ENCODE data around the gene SAMD13.
A peak's percentile ranks its signal among the peaks of the same experiment; 100 is the strongest.

Gene SAMD13

DNA sequence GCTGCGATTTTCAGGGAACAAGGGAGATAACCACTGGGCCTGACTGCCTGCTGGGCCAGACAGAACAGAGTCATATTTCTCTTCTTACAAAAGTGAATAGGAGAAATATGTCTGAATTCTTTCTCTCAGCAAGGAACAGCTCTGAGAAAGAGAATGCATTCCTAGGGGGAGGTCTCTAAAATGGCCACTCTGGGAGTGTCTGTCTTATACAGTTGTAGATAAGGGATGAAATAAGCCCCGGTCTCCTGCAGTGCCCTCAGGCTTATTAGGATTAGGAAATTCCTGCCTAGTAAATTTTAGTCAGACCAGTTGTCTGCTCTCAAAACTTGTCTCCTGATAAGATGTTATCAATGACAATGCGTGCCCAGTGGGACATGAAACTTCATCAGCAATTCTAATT is 14.1 kb upstream of the SAMD13 start:
- DNase-seq: peak; percentile 8

DNA sequence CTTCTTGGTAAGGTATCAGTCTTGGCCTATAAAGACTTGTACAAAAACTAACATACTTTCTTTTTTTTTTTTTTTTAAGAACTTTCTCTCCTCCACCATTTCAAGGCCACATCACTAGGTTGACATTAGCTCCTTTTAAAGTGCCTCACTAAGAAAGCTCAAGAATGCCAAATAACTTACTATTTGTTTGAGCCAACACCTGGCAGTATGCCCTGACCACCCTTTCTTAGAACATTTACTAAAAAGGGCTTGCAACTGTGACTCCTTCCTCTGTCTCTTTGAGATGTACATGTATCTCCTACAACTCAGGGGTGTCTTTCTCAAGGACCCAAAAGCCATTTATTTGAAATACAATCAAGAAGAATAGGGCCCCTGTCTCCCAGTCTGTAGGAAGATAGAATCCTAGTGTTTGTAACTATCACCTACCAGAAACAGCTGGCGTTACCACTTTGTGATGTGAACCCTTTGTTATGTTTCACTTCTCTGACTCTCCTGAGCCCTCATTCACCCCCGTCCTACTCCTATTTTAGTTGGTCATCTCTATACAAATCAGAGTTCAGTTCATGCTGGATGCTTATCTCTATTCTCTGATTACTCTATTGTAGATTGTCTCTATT is 12.2 kb upstream of the SAMD13 start:
- DNase-seq: no peak

DNA sequence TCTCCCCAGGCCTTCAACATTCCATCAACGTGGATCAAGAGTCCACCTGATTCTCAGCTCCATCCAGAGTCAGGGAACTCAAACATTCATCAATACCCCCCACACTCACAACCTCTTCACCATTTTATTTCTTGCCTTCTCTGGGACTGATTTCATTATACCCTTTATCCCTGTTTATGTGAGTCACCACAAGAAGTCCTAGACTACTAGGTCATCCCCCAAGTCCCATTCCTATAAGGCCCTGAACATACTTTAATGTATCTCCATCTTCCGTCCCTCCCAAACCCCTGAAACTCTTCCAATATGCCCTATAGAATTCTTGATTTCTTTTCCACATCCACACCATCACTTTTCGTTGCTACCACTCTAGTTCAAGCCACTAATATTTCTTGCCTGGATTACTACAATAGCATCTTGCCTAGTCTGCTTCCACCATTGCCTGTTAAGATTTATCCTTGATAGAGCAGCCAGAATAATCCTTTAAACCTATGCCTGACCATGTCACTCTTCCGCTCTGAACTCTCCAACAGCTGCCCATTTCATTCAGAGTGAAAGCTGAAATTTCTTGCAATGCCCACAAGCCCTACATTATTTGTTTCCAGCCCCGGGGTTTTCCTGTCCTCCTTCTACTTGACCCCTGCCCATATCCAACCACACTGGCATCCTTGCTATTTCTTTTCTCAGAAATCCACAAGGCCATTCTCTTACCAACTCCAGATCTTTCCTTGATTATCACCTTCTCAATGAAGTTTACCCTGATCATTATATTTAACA is 9.4 kb upstream of the SAMD13 start:
- DNase-seq: no peak

DNA sequence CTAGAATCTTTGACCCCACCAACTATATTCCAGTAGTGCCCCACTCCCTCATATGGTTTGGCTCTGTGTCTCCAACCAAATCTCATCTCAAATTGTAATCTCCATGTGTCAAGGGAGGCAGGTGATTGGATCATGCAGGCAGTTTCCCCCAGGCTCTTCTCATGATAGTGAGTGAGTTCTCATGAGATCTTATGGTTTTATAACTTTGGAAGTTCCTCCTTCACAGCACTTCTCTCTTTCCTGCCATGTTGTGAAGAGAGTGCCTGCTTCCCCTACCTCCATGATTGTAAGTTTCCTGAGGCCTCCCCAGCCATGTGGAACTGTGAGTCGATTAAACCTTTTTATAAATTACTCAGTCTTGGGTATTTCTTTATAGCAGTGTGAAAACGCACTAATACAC is 7.7 kb upstream of the SAMD13 start:
- DNase-seq: no peak

DNA sequence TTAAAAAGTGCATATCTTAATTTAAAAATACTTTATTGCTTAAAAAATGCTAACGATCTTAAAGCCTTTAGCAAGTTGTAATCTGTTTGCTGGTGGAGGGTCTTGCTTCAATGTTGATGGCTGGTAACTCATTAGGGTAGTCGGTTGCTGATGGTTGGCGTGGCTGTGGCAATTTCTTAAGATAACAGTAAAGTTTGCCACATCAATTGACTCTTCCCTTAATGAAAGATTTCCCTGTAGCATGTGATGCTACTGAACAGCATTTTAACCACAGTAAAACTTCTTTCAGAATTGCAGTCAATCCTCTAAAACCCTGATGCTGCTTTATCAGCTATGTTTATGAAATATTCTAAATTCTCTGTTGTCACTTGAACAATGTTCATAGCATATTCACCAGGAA is 6.8 kb upstream of the SAMD13 start:
- no peak for DNase-seq

DNA sequence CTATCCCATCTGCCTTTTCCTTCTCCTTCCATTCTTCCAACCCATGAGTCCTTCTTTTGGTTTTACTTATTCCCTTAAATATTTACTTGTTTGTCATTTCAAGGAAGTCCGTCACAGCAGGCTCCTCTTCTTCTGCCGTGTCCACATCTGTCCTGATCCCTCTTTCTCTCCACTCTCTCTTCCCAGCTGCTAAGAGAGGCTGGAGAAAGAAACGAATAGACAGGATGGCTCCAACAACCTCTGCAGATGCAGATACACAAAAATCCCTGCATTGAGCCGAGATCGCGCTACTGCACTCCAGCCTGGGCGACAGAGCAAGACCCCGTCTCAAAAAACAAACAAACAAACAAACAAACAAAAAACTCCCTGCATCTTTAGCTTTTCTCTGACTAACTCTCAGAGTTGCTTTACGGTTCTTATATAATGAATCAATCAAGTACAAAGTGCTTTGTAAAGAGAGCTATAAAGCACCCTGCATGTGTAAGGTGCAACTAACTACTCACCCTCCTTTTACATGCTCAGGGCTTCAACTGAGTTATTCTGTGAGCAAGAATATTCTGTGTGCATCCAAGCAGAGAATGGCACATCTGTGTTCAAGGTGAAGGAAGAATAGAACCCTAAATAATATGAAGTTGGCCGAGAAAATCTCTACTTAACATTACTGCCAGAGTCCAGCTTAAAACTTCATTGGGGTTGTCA is 3.8 kb upstream of the SAMD13 start:
- DNase-seq: no peak

DNA sequence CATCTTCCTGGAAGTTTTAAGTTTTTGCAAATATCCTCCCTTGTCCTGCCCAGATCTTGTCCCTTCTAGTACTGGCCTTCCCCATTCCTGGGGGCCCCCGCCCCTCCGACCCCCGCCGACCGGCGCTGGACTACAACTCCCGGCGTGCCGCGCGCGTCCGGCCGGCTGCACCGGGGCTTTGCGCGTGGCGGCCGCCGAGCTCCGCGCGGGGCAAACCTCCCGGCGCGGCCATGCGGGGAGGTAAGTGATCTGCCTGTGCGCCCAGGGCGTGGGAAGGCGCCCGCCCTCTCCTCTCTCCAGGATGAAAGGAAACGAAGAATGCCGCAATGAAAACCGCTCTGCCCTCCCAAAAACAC is 3.2 kb upstream of the SAMD13 start:
- DNase-seq: peak; percentile 51

DNA sequence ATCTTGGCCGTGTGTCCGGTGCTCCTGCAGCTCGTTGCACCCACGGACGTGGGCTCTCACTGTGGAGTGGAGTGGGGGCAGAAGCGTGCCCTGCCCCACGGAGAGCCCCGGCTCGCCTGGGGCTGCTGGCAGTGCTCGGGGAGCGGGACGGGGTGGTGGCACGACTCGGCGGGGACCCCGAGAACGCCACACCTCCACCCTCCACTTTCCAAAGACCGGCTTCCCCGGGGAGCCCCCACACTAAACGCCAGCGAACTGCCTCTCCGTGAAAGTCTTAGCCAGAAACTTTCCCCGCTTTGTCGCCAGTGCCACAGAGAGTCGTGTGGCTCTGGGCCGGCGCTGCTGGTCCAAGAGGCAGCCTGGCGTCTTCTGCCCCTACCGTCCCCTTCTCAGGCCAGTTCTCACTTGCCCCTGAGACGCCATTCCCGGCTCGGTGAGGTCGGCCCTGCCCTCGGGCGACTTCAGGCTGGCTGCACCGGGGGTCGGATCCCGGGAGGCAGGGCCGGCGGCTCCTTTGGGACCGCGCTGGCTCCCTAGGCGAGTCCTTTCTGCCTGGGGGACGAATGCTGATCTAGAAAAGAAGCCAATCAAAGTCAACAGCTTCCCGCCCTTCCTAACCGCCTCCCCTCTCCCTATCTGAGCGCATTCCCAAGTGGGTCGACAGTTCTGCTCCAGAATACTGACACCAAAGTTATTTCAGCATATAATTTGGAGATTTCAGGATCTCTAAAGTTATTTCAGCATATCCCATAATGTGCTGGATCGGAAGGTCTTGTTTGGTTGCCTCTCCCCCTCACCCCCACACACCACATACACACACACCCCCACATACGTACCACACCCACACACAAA is 2.6 kb upstream of the SAMD13 start:
- DNase-seq: peak; percentile 21

DNA sequence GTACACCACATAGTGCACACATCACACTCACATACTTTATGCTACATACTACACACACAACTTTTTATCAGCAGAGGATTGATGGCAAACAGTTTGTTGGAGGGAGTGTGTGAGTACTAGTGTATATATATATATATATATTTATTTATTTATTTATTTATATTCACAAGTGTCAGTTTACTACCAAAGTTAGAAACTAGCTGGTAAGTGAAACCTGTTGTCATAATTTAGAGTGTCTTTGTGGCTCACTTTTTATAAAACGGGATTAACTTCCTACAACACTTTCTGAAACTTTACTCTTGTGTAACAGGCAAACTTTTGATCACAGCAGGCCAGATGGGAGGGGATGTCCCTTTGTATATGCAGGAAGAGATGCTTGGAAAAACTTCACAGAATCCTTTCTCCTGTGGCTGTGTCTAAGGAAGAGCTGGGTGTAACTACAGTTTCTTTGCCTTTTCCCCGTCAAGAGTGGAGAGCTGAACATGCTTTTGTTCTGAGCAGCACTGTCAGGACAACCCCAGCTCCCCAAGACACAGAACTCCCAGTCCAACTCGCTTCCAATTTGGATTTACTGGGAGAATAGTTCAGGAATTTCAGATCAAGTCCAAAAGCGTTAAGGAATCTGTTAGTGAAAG is 1.9 kb upstream of the SAMD13 start:
- no peak for DNase-seq

DNA sequence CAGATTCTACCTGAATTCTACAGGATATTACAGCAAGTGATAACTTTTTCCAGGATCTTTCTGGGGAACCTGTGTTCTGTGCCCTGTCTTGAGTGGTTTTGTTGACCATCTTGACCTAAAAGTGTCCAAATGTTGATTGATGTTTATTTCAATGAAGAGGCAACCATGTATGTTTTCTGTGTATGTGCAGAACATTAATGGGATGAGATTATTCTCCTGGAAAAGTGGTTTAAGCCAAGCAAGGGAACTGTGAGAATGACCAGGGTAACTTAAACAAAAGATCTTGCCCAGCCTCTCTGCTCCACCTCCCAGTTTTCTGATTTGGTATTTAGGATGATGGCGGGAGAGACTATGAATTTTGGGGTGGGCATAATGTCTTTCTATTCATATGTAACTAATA is 1.0 kb upstream of the SAMD13 start:
- DNase-seq: no peak

DNA sequence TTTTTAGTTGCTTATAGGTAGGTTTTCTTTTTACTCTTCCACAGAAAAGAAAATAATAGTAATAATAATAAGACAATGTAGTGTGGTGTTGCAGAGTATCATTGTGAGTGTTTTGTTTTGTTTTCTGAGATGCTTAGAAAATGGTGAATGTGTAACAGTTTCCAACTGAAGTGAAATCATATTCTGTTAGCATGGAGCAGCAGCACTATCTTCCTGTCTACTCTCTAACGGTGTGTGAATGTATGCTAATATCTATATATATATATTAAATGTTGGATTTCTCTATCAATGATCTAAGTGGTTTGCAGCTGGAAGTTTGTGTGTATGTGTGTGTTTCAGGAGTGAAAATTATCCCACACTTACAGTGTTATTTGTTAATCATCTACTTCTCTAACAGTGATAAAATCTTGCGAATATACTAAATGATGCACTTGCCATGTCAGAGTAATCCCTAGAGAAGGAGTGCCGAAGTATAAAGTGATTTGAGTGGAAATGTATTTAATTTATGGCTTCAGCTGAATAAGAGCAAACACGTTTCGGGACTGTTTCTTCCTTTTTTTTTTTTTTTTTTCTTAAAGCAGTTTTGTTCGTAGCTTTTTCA is 377 bp downstream of the SAMD13 start:
- no peak for DNase-seq

DNA sequence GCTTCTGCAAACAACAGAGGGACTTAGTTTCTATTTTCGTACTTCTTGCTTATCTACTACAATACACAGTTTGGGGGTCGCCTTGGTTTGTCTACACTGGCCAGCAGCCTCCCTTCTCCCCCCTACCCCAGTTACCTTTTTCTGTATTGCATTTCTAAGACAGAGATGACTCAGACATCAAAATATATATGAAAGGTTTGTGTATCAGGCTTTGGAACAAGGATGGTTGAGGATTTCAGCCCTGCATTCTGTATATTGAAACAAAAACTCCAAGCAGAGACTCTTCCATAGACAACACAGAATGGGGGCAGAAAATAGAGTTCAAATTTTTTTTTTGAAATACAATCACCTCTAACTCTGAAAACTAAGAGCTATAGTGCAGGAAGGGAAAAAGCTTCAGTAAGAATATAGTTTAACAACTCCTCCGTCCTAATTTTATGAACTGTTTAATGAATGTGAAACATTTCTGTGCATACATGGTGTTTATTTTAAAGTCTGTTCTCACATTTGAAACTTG is 1.9 kb downstream of the SAMD13 start:
- DNase-seq: no peak

DNA sequence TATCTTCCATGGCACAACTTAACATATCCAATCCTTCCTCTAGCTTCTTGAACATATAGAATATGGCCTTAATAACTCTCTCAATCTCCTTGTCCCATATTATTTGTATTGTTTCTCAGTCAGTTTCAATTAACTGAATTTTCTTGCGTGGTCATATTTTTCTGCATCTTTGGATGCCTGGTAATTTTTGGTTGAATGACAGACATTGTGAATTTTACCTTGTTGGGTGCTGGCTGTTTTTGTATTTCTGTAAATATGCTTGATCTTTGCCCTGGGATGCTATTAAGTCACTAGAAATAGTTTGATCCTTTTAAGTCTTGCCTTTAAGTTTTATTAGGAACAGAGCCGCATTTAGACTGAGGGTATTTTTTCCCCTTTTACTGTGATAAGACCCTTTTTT is 5.9 kb downstream of the SAMD13 start:
- DNase-seq: no peak

DNA sequence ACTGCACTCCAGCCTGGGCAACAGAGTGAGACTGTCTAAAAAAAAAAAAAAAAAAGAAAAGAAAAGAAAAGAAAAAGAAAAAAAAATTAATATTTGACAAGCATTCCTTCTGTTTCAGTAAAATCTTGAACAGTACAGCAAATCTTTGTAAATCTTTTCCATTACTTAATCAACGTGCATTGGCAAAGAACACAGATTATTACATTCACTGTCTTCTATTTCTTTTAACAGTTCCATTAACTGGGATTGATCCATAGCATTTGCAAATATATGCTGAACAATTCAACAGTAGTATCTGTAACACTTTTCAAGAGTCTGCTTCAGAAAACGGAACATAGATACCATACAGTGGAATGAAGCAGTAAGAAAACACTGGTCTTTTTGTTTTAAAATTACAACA is 9.8 kb downstream of the SAMD13 start:
- DNase-seq: no peak

DNA sequence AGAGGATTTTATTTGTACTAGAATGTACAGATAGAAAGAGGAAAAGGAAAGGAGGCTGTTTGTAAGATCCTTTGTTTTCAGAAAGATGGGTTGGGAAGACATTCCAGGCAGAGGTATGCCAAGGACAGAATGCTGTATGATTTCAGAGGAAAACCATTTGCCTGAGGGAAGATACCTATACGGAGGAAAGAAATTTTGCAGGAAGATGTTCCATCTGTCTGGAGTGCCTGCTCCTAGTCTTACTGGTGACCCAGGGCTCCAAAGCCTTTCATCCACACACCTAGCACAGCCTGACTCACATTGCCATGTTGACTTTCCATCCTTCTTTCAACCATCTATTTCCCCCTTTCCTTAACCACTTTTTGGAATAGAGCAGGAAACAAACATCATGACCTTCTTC is 18.2 kb downstream of the SAMD13 start:
- DNase-seq: no peak

DNA sequence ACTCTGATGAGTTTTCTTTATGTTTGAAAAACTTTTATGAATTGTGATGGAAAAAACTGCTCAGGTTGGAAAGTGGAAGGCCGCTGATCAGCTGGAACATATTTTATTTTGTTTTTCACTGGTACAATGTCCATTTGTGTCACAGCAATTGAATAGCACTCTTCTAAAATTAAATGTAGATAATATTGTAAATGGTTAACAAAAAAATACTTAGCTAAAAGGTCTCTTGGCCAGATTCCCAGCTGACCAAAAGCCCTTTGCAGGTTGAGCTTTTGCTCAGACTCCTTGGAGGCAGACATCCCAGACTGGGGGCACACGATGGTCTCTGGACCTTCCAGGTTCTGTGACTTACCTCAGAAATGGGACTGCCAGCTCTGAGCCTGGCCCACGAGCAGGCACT is 26.3 kb downstream of the SAMD13 start:
- no peak for DNase-seq

DNA sequence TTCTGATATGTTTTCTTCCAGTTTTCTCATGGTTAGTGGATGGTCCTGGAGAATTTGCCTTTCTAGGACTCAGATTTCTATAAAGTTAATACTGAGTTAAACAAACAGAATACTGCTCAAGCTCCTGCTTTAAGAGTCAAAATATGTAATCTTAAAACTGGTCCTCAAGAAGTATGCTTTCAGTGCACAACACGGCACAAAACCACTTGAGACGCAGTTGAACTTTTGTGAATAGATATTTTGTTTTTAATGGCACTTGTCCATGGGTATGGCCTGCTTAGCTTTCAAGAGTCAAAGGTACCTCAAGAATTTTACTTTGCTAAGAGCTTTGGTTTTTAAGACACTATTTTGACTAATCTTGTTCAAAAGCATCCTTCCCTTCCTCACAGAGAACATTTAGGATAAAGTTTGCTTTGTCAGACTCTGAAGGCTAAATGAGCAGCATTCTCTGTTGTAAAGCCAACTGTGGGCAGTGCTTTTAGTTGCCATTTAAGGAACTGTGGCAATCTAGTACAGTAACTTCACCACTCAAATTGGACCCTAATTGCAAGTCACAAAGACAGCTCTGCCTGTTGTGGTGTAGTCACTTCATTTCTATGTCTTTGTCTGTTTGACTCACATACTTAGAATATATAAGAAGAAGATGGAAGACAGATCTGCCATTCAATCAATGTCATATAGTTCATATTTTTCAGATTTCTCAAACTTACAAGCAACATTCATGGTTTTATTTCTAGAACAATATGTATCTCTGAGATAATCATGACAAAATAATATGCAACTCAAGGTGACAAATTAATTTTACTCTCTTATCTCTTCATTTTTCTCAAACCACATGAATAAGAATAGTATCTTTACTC is 28.8 kb downstream of the SAMD13 start:
- DNase-seq: no peak

DNA sequence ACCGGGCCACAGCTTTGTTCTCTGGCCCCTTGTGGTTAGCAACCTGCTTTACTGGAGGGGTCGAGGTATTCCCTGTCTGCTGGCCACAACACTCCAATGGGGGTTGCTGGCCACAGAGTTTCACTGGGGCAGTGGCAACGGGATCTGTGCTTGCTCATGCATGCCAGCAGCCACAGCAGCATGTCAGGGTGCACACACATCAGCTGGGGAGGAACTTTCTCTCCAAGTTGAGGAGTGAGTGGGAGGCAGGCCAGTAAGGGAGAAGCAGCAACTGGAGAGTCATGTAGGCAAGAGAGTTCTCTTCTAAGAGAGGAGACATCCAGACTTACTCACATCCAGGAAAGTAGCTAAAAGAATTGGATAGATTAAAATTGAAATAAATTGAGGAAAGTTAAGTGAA is 38.0 kb downstream of the SAMD13 start:
- no peak for DNase-seq

DNA sequence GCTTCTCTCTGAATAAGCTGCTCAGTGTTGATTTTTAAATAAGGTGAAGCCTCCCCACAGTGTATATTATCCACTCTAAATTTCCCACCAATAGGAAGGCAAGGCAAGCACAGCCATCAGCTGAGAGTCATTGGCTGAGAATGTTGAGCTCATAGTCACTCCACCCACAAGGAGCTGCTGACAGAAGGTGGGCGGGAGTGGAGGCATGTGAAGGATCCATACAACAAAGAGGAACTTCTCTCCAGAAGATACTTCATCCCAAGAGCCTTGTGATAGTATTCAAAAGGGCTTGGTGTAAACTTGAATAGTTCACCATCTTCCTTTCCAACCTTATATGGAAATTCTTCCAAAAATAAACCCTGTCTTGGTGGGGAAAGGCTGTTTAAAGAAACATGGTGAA is 42.8 kb downstream of the SAMD13 start:
- no peak for DNase-seq

DNA sequence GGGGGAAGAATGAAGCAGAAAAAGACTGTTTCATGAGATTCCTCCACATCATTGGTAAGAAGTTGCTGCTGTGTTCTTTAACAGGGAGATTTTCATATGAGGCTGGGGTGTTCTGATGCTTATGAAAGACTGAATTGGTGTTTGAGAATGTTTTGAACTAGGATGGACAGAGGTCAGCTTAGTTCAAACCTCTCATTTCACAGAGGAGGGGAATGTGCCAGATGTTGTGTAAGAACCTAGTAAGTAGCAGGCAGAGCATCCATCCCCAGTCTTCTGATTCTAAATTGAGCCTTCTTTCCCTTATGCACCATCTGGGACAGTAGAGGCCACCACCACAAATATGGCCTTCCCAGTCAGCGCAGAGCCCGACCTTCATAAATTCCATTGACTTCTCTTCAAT is 43.7 kb downstream of the SAMD13 start:
- no peak for DNase-seq

DNA sequence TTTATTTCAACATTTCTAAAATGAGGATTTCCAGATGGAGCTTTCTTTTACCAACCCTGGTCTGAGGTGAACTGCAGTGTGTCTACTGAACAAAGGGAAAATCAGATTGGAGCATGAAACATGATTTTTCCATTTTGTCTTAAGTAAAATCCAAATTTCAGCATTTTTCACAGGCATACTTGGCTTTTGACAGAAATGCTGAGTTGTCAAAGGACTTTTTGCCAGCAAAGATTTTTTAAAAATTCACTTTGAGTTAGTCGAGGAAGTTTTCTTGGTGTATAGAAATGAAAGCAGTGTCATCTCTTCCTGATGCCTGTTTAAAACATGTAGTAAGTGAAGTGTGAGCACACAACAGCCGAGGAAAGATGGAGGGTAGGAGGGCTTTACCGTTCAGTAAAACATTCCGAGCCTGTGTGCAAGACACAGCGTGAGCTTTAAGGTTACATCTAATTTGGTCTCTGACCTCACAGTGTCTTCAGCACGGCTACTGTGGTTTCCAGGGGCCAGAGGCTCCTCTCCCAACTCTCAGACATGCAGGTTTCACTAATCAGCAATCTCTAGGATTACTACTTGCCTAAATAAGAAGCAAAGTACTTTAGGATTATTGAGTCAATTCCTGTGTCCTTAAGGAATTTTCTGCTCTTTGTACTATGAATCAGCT is 45.9 kb downstream of the SAMD13 start:
- DNase-seq: no peak
